Daoy (cell line): ENCODE measurements around the gene KIF12. TPM values are rescaled to one million over a fixed set of nuclear protein-coding genes. Genes with fewer than 3 reads are reported as not detected.

Experiments used
- DNase-seq: peaks from one replicate; pipeline ENCODE4 v3.0.0-alpha.2; 2015; ENCODE audit warnings: low read depth
- total RNA-seq: library from RNA; depleted of rRNA; stranded (reverse); fragments of >200 nt; shearing (Covaris generic); gene quantifications from 2 replicates; pipeline ENCODE4 v1.2.3, GENCODE V29; 2014

The KIF12 gene
- total RNA-seq, 1 experiment from 2014 or later: not detected

DNA sequence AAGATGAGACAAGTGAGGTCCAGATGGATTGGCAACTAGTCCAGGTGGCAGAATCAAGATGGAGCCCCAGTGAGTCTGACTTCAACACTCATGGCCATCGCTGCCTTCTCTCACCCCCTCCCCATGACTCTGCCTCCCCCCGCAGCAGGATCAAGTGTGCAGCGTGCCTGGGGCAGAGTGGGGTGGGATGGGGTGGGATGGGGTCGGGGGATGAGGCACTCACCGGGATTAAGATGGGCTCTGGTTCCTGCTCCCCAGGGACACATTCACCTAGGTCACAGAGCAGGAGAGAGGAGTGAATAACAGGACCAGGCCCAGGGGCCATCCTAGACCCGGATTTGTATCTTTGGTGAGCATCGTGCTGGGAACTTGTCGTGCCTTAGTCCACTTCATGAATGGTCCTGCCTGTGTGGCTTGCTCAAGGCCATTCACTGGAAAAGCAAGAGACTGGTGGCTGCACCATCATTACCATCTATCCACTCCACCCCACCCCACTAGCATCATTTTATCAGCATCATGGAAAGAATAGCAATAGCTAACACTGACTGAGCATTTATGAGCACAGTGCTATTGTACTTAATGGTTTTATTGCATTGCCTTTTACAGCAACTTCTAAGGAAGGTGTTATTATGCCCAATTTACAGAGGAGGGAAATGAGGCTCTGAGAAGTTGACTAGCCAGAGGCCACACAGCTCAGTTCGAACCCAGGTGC is 29.5 kb downstream of the KIF12 start:
- DNase-seq: no peak

DNA sequence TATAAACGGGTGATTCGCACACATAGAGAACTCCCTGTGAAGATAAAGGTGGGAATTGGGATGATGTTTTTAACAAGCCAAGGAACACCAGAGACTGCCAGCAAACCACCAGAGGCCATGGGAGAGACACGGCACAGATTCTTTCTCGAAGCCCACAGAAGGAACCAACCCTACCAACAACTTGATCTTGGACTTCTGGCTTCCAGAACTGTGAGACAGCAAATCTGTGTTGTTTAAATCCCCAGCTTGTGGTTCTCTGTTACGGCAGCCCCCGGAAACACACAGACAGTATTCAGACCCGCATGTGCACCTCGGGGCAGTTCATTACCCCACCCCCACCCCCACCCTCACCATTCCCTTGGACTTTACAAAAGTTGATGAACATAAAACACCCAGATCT is 33.8 kb downstream of the KIF12 start:
- DNase-seq: no peak

DNA sequence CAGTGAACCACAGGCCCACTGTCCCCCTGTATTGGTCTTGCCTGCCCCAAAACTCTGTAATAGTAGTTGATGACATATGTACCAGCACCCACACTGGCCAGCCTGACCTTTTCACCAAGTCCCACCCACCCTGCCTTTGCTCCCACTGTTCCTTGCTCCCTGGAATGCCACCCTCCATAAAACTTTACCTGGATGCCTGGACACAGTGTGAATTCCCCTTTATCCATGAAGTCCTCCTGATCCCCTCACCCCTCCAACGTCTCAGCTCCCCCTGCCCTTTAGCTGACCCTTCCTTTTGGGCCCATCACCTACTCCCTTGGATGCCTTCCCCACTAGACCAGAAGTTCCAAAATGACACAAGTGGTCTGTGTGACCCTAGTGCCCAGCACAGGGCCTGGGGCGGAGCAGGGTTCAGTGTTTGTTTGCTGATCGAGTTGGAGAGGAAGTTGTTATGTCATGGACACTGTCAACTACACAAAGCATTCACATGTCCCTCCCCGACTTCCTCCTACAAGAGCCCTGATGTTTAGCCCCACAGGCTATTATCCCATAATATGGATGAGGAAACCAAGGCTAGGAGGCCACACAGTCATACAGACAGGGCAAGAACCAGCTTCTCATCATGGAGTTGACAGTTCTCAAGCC is 37.1 kb downstream of the KIF12 start:
- DNase-seq: no peak

DNA sequence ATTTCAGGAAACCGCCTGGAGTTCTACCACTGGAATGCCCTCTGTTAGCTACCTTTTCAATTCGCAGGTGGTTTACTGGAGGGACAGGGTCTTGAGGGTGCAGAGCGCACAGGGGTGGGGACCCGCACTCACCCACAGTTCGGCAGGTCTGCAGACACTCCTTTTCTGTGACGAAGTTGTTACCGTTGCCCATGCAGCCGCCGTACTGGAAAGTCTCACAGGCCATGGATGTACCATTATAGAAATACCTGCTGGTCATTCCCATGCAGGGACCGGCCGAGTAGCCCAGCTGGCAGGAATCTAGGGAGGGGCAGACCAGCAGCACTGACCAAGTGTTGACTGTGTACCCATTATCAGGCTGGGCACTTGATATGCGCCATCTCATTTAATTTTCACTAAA is 37.8 kb downstream of the KIF12 start:
- DNase-seq: no peak

DNA sequence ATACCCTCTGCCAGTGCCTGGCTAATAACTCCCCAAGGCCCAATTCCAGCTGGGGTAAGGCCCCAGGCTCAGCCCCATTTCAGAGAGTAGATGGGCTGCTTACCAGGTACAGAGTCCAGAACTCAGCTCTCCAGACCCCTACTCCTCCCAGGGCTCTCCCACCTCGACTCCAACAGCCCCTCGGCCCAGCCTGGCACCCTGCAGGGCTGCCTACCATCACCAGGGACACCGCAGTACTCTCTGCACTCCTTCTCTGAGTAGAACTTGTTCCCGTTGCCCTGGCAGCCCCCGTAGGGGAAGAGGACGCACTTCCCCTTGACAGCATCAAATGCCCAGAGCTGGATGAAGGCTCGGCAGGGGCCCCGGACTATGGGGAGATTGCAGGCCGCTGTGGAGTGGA is 38.4 kb downstream of the KIF12 start:
- DNase-seq: no peak

DNA sequence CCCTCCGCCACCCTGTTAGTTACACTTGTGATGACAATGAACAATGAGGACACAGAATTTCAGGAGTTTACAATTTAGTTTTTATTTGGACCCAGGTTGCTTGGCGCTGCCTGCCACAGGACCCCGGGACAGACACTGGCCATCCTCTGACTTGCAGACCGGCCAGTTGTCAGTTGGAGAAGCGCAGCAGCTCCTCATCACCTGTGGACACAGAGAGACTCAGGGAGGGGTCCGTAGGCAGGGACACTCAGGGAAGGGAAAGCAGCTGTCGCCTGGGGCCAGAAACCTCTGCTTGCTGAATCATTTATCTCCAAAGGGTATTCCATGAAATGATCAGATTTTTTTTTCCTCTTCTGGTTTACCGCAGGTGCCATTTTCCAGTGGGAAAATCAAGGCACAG is 39.0 kb downstream of the KIF12 start:
- DNase-seq: no peak

DNA sequence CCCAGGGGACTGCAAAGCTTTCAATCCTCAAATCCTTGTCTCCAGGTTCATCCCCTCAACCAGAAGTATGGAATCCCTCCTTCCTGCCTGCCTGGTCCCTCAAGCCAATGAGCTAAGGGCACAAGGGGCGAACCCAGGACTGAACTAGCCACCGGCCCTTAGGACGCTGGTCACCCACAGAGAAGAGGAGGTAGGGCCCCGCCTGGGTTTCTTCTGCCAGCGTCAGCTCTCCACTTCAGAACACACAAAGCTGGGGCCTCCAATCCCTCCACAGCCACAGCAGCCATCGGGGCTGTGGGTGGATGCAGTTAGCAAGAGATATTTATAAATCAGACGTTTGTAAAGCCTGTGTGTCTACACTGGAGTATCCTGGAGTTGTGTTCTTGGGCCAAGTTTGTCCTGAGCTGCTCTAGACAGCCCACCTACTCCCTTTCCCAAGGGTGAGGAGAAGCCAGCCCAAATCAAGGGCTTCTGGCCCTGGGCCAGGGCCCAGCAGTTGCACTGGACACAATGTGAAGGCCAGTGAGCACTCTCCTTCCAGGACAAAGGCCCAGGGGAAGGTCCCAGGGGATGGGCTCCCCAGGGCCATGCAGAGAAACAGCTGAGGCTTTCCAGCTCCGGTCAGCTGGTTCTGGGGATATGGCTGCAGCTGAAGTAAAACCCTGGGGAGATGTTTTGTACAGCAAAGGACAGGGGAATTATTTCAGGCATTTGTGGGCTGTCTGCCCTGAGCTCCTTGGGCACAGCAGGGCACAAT is 39.9 kb downstream of the KIF12 start:
- no peak for DNase-seq

DNA sequence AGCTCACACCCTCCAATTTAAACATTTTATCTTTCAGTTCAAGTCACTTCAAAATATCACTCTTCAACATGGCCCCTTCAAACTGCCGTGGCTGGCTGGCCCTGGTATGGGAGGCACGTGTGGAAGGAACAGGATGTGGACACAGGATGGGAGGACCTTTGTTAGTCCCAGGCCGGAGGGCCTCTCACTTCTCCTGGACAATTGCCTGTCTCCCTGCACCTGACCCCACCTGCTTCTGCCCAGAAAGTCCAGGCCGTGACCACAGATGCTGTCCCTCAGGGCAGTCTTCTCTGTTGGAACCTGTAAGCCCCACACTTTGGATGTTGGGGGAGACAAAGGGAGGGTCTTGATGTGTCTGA is 40.4 kb downstream of the KIF12 start:
- no peak for DNase-seq

DNA sequence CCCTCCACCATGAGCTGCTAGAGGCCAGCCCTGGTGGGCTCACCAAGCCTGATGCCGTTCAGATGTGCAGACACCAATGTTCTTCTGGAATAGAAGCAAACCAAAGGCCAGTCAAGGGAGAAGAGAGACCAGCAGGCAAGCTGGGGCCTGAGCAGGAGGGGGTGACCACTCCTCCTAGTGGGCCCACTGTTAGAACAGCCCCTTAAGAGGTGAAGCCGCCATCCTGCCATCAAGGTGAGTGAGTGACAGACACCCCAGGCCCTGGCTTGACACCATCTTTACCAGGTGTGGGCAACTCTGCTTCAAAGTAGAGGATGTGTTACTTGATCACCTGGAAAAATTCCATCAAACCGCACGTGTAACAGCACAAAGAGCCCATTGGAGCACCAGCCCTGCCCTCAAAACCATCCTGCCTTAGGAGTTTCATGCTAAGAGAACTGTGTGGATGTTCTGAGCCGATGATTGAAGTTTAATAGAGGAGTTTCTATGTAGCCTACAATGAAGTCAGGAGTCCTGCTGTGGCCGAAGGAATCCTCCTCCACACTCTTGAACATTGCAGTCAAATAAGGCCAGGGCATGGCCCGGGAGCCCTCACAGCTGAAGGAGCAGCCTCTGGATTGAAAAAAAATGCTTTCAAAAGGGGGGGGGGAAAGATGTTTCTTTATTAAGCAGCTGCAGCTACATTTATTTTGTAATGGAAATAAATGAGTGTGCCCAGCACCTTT is 41.8 kb downstream of the KIF12 start:
- DNase-seq: no peak

DNA sequence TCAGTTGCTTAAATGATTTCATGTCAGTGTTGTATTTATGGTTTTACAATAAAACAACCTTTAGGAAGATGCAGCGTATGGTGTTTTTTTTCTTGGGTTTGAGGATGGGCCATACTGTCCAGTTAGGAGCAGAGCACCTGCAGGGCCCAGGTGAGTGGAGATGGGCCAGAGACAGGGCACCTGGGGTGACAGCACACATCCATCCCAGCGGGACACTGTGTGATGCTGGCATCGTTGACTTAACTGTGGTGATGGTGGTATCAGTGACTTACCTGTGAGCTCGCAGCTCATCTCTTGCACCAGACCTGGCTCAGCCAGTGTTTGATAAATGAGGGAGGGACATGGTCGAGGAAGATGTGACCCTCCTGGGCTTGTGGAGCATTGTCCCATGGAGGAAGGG is 42.6 kb downstream of the KIF12 start:
- DNase-seq: no peak

DNA sequence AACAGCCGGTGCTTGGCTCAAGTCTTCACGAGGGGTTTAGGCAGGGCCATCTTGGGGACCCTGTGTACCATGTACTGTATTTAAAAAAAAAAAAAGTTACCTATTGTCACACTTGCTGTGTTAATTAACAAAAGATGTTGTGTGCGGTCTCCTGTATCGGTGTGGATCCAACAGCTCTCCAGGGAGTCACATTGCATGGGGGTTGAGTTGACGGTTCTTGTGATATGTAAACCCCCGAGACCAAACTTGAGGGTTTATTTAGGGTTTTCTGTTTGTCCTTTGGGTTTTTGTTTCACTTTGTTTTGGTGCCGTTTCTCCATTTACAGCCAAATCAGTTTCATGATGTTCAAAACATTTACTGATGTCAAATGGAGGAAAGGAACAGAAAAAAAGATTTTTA is 43.2 kb downstream of the KIF12 start:
- no peak for DNase-seq

DNA sequence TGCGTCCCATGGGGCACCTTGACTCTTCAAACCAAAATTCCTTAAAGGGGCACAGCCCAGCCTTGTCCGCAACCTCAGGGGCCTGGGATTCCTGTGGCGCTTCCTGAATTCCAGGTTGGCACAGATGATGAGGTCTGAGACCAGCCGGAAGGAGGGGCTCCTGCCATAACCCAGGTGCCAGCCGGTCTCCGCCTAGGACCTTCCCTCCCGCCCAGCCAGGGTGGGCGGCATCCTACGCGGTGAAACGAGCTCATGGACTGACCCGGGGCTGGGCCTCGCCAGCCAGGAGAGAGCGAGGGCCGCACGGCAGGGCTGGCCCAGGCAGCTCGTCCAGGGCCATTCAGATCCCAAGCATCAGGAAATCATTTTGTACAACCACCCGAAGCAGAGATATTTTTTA is 44.0 kb downstream of the KIF12 start:
- DNase-seq: no peak

DNA sequence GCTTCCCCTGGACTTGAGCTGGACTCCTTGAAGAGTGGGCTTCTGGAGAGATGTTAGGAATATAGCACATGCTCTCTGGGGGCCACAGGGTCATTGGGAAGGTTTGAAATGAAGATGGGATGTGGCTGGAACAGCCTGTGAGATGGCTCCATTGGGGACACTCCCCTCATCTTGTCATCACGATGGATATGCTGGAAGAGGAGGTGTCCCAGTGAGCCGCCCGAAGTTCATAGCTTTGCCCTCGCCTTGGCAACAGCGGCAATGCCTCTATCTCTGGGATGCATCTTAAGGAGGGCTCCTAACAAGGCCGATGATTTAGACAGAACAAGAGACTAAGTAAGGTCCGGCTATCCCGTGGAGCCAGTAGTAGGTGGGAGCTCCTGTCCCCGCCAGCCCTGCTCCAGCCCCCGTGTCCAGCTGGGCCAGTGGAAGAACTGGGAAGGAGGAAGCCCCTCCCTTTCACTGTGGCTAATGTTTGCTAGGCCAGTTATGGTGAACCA is 44.9 kb downstream of the KIF12 start:
- DNase-seq: no peak

DNA sequence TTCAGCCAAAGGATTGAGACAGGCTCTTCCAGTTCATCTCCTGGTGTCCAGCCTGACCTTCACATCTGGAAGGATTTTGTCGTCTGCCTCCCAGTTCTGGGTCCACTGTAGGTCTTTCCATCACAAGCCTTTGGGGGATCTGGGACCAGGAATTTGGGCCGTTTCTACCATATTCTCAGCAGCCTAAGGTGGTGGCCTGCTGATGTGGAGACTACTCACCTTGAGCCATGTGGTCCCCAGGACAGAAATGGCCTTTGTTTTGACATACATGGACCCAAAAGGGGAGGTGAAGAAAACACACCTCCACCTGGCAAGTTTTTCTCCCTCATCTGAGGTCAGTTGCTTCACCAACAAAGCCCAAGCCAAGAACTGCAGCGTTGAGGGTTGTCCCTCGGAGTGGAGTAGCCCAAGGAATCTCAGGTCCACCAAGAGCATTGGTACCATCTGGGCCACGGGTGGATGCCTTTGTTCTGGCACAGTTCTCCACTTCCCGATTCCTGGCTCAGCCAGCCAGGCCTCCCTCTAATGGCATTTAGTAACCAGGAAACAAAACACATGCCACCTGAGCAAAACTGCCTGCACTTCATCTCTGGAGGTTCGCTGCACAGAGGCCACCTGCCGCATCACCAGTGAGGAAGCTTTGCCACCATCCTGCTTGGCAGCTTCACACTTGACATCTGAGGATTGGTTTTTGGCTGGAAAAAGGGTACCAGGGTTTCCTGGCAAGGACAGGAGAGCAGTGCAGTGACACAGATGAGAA is 45.7 kb downstream of the KIF12 start:
- no peak for DNase-seq

DNA sequence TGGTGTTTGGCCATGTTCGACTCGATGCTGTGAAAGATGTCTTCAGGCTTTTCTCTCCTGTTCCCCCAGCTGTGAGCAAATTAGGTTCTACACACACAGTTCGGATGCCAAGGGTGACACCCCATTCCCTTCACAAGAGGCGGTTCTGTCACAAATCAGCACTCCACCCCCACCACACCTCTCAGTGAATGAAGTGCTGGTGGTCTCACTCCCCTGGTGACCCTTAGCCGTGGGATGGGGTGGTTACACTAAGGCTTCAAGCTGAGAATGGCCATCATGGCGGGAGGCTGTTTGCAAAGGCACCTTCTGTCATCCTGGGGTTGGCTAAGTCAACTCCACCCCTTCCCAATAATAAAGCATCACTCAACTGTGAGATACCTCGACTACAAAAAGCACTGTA is 47.4 kb downstream of the KIF12 start:
- no peak for DNase-seq

DNA sequence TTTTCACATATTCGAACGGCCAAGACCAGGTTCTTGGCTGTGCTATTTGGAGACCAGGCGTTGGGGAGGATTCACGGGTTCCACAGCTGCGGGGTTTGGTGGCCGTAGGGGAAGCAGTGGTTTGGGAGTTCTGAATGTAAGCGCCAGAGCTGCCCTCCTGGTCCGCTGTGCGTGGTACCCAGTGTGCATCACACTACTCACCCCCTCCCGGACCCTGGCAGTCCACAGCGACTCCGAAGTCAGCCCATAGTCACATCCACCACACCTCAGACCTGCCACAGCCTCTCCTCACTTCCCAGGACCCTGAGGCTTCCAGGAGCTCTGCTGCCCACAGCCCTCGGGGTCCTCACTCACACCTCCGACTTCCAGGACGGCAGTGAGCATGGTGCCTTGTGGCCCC is 47.8 kb downstream of the KIF12 start:
- no peak for DNase-seq

DNA sequence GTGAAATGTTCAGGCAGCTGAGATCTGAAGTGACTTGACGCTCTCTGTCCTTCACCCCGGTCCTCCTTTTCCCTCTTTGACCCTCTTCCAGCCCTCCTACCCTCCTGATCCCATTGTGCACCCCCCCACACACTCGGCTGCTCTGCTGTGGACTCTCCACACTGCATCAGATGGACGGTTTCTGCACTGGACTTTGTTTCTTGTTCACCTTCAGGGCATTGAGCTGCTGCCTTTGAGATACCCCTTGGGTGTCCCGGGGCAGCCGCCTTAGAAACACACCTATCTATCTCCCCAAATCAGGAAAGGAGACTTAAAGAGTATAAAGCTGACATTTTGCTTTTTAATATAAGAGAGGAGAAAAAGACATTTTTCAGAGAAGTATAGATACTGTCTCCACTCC is 48.4 kb downstream of the KIF12 start:
- no peak for DNase-seq

DNA sequence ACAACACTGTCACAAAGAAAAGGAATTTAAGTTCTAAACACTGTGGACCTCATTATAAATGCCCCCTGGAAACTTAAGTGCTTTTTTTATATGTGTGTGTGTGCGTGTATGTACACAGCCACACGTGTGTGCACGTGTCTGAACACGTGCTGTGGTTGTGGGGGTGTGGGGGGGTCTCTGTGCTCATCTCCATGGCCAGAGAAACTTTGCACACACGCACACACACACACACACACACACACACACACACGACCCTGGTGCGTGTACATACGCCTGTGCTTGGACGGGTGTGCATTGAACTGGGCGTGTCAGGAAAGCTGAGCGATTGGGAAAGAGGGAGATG is 48.9 kb downstream of the KIF12 start:
- no peak for DNase-seq

DNA sequence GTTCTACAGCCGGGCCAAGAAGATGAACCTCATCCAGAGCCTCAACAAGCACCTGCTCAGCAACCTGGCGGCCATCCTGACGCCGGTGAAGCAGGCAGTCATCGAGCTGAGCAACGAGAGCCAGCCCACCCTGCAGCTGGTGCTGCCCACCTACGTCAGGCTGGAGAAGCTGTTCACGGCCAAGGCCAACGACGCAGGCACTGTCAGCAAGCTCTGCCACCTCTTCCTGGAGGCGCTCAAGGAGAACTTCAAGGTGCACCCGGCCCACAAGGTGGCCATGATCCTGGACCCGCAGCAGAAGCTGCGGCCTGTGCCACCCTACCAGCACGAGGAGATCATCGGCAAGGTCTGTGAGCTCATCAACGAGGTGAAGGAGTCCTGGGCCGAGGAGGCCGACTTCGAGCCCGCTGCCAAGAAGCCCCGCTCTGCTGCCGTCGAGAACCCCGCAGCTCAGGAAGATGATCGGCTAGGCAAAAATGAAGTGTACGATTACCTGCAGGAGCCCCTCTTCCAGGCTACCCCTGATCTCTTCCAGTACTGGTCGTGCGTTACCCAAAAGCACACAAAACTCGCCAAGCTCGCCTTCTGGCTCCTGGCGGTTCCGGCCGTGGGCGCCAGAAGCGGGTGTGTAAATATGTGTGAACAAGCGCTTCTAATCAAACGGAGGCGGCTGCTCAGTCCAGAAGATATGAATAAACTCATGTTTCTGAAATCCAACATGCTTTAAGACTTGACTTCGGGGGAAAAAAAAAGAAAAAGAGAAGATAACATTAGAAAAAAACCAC is 49.5 kb downstream of the KIF12 start:
- DNase-seq: no peak

DNA sequence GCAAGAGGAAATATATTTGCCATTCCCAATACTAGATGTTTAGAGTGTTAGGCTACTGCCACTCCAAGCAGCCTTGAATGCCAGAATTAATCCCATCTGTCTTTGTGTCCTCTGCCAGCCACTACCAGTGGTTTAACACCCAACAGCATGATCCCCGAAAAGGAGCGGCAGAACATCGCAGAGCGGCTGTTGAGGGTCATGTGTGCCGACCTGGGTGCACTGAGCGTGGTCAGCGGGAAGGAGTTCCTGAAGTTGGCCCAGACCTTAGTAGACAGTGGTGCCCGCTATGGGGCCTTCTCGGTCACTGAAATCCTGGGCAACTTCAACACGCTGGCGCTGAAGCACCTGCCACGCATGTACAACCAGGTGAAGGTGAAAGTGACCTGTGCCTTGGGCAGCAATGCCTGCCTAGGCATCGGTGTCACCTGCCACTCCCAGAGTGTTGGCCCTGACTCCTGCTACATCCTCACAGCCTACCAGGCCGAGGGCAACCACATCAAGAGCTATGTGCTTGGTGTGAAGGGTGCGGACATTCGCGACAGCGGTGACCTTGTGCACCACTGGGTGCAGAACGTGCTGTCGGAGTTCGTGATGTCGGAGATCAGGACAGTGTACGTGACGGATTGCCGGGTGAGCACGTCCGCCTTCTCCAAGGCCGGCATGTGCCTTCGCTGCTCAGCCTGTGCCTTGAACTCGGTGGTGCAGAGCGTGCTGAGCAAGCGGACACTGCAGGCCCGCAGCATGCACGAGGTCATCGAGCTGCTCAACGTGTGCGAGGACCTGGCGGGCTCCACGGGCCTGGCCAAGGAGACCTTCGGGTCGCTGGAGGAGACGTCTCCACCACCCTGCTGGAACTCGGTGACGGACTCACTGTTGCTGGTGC is 50.3 kb downstream of the KIF12 start:
- DNase-seq: no peak
